HL-60 (cell line): ENCODE data around the gene TMIE.

Experiments used
- SPI1 ChIP-seq: IDR thresholded peaks from 2 replicates; pipeline ENCODE4 v1.6.1; 2012; ENCODE audit warnings: low read depth, mild to moderate bottlenecking, borderline replicate concordance
- TF ChIP-seq, protein P1 (sequence below): IDR thresholded peaks from one replicate; pipeline ENCODE4 v1.5.1; 2011; ENCODE audit warnings: low read length, control low read depth, inconsistent platforms; ENCODE audit not compliant: insufficient read depth

DNA sequence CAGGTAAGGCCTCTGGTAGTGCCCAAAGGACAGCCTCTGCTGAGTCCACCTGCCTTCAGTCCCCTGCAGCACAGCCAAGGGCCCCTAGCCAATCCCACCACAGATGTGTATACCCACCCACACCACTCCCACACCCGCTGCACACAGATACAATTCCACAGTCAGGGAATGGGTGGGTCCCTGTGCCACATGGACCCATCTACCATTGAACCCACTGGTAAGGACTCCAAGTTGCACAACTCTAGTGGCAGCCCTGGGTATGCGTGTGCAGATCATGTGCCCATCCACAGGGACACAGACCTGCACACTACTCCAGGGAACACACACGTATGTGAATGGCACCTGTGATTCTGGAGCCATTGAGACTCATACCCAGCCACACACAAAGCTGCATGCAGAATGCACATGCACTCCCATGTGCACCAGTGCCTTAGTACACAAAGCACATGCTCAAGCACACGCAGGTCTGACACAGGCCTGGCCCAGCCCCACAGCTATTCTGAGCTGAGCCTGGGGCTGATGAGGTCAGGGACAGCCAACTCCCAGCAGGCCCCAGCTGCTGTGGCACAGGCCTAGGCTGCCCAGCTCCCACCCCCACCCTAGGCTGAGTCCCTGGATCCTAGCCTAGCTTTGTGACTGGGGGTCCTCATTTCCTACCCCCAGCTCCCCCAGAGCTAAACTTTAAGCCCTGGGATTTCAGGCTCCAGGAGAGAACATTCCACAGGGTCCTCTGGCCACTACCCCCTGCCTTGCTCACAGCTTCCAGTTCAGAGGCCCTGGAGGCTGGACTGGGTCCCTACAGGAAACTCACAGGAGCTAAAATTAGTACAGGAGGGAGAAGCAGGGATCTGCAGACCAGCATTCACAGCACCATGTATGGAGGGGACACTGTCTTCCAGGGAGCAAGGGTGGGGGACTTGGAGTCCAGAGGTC, 5.0 kb upstream of the TMIE start:
- TF ChIP-seq SPI1: no peak
- TF ChIP-seq, protein P1, sequence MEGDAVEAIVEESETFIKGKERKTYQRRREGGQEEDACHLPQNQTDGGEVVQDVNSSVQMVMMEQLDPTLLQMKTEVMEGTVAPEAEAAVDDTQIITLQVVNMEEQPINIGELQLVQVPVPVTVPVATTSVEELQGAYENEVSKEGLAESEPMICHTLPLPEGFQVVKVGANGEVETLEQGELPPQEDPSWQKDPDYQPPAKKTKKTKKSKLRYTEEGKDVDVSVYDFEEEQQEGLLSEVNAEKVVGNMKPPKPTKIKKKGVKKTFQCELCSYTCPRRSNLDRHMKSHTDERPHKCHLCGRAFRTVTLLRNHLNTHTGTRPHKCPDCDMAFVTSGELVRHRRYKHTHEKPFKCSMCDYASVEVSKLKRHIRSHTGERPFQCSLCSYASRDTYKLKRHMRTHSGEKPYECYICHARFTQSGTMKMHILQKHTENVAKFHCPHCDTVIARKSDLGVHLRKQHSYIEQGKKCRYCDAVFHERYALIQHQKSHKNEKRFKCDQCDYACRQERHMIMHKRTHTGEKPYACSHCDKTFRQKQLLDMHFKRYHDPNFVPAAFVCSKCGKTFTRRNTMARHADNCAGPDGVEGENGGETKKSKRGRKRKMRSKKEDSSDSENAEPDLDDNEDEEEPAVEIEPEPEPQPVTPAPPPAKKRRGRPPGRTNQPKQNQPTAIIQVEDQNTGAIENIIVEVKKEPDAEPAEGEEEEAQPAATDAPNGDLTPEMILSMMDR: no peak
